Activated CD8-positive, alpha-beta memory T cell treated with anti-CD3 and anti-CD28 coated beads for 36 hours (primary cell): ENCODE data around the gene RABEPK. TPM values are rescaled to one million over a fixed set of nuclear protein-coding genes. Genes with fewer than 3 reads are reported as not detected.
"Not testable (repeated sequence)": the region's sequence is repeated elsewhere in the genome, so short reads cannot be mapped to it uniquely, and the experiment has no call there.

Experiments used
- CTCF ChIA-PET: fragments of 350-600 bp; sonication (Branson Sonifier 250); formaldehyde crosslinking; loops from one replicate; lab custom pipeline; 2021; ENCODE audit warnings: antibody characterized with exemption; lab: Charles Lee
- POLR2A ChIA-PET: fragments of 350-600 bp; sonication (Branson Sonifier 250); formaldehyde crosslinking; loops from one replicate; lab custom pipeline; 2021; ENCODE audit warnings: antibody characterized with exemption; lab: Charles Lee
- total RNA-seq, 2 experiments: library from RNA; stranded (reverse); gene quantifications; one replicate each; pipeline ENCODE4 v1.2.3, GENCODE V29; 2021

Gene RABEPK
- total RNA-seq, 2 experiments from 2014 or later: 40.0 to 41.6 TPM

DNA sequence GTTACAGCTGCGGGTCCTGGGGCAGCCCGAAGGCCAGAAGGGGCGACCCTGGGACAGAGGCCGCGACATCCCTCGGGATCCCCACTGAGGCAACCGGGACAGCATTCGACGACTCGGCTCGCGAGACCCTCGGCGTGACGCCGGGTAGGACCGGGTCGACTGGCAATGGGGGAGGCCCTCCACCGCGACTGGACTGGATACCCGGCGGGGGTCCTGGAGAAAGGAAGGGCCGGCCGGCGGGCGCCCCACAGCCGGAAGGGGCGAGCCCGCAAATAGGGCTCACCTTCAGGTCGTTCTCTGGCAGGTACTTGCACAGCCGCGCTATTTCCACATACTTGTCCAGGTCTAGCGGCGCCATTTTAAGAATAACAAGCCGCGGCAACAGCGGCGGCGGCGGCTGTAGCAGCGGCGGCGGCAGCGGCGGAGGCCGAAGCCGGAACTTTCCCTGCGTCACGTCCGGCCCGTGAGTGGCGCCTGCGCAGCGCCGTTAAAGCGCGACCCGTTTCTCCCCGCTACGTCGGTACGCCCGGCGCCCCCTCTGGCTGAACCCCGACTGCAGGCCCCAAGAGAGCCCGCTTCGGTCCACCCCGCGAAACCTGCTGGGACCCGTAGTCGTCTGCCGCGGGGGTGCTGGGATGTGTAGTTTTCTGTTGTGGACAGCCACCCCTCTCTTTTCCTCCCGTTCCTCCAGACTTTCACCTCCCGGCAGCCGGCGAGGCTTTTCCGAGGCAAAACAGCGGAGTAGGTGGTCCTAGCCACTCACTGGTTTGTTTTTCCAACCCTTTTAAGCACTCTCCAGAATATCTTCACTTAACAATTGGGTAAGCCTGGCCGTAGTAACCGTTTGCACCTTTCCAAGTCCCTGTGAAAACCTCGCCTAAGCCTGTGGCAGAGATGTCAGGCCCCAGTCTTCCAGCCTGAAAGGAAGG lies 10.7 kb upstream of the RABEPK start, which contains the start of gene PPP6C:
PPP6C (minus strand) TSS at position 443 of the 929 bp plus-strand sequence; CDS start at position 358, 85 bp downstream.
- ChIA-PET CTCF (interaction anchor here (1.7 kb wide), 1 partner anchor 10 kb away, joined by 10 read pairs; no protein-coding TSS in a partner anchor), POLR2A (interaction anchor here (0.5 to 1.2 kb wide), 5 partner anchors 10 to 319 kb away, joined by 3 to 7 read pairs (median 4); partner anchors contain the start of genes GAPVD1, HSPA5 and RABEPK)

DNA sequence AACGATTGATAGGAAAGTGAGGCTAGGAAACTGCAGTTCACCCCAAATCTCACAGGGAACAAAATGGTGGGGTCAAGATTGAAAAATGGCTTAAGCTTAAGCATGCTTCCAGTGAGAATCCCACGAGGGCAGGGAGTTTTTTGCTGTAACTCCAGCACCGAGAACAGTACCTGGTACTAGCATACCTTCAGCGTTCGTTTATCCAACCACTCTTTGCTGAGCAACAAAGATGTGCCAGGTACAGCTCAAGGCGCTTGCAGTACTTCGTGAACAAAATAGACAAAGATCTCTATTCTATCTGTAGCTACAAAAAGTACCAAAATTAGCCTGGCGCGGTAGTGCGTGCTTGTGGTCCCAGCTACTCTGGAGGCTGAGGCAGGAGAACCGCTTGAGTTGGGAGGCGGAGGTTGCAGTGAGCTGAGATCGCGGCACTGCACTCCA lies 10.0 kb upstream of the RABEPK start:
- CTCF ChIA-PET: interaction anchor here (1.7 kb wide), 1 partner anchor 9 kb away, joined by 10 read pairs; no protein-coding TSS in a partner anchor
- POLR2A ChIA-PET: interaction anchor here (0.5 to 1.2 kb wide), 5 partner anchors 9 to 320 kb away, joined by 3 to 8 read pairs (median 4); partner anchors contain the start of genes GAPVD1, HSPA5 and RABEPK

DNA sequence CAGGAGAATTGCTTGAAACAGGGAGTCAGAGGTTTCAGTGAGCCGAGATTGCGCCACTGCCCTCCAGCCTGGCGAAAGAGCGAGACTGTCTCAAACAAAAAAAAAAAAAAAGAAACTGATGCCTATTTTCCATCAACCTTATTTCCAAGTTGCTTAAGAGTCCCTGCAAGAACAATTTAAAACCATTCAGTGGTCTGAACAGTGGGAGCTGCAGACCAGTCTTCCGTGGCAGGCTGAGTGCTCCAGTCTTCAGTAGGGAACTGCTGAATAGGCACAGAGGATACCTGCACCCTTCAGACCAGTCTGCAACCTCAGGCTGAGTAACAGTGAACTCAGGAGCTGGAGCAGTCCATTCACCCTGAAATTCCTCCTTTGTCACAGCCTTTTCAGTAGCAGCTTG lies 5.9 kb upstream of the RABEPK start:
- CTCF ChIA-PET: interaction anchor here (0.6 kb wide), 1 partner anchor 403 kb away, joined by 4 read pairs; no protein-coding TSS in a partner anchor
- POLR2A ChIA-PET: not testable (repeated sequence)

DNA sequence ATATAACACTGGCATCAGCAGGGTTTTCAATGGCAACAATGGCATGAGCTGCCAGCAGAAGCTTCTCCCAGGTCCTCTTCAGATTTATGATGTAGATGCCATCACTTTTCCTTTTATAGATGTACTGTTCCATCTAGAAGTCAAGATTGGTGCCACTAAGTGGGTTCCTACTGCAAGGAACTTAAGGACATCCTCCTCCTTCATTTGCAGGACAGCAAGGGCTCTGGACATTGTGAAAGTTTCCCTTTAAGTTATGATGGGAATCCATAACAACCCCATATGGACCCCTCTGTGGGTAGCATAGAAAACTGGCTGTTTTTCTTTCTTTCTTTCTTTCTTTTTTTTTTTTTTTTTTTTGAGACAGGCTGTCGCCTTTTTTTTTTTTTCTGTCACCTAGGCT lies 4.8 kb upstream of the RABEPK start:
- POLR2A ChIA-PET: interaction anchor here (0.6 kb wide), 1 partner anchor 46 kb away, joined by 3 read pairs; no protein-coding TSS in a partner anchor
- CTCF ChIA-PET: interaction anchor here (0.7 kb wide), 1 partner anchor 142 kb away, joined by 7 read pairs; no protein-coding TSS in a partner anchor

DNA sequence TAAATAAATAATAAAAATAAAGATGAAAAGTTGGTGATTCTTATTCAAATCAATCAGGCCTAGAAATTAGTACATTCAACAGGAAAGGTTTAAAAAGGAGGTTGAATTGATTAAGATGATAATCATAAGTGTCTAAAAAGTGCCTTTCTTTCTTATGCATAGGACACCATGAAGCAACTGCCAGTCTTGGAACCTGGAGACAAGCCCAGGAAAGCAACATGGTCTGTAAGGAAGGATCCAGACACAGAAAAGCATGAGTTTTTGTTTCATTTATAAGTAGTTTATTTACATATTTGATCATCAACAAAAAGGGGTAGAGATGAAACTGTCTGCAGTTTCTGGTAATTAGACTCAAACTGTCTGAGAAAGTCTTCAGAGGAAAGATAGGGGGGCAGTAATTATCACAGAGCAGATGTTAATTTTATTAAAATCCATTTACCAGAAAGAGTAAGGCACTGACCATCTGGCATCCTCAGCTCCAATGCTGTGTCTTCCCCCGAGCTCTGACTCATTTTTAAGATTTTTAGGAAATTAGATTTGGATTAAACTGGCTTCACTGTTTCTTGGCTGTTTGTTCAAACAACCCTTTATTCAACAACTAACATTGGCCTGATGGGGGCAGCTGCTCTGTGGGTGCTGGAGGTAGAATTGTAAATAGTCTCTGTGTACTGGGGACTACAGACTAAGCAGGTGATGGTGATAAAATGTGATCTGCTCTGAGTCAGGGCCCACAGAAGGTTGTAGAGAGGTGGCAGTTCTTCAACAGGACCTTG lies 2.7 kb downstream of the RABEPK start:
- ChIA-PET POLR2A (interaction anchor here (0.7 kb wide), 1 partner anchor 46 kb away, joined by 6 read pairs; no protein-coding TSS in a partner anchor), CTCF (interaction anchor here (1.0 kb wide), 1 partner anchor 57 kb away, joined by 3 read pairs; no protein-coding TSS in a partner anchor)

DNA sequence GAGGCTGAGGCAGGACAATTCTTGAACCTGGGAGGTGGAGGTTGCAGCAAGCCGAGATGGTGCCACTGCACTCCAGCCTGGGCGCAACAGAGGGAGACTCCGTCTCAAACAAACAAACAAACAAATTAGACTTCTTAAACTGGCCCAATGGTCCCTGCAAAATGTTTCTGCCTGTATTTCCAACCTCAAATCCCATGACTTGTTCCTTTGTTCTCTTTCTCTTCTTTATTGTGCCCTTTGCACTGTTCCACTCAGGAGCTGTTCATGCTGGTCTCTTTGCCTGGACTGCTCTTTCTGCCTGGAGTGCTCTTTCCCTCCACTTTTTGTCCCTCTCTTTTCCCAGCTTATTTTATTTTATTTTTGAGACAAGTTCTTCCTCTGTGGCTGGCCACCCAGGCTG lies 4.1 kb downstream of the RABEPK start:
- POLR2A ChIA-PET: no interaction called here

DNA sequence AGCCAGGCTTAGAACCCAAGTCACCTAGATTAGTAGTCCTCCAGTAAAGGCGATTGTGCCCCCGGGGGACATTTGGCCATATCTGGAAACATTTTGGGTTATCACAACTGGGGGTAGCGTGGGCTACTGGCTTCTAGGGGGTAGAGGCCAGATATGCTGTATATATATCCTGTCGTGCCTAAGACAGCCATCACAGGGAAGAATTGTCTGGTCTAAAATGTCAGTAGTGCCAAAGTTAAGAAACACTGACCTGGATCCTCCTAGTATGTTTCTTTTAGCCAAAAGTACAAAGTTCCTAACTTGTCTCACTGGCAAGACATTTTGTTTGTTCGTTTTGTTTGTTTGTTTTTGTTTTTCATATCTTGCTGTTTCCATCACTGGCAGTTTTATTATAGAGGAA lies 13.8 kb downstream of the RABEPK start:
- POLR2A ChIA-PET: no interaction called here
- CTCF ChIA-PET: no interaction called here

More for the DNA sequence above, 4.1 kb downstream of the RABEPK start:
- CTCF ChIA-PET: interaction anchor here (0.7 kb wide), 1 partner anchor 91 kb away, joined by 5 read pairs; no protein-coding TSS in a partner anchor

DNA sequence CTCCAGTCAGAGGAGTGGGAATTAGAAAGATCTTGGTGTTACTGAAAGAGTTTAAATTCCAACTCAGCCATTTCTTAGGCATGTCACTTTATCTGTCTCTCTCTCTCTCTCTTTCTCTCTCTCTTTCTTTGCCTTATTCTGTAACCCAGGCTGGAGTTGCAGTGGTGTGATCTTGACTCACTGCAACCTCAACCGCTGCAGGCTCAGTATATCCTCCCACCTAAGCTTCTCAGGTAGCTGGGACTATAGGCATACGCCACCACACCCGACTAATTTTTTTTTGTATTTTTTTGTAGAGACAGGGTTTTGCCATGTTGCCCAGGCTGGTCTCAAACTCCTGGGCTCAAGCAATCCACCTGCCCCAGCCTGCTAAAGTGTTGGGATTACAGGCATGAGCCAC lies 18.3 kb downstream of the RABEPK start:
- ChIA-PET CTCF (interaction anchor here (0.6 to 1.4 kb wide), 2 partner anchors 143 to 832 kb away, joined by 3 to 4 read pairs; no protein-coding TSS in a partner anchor), POLR2A (no interaction called here)

DNA sequence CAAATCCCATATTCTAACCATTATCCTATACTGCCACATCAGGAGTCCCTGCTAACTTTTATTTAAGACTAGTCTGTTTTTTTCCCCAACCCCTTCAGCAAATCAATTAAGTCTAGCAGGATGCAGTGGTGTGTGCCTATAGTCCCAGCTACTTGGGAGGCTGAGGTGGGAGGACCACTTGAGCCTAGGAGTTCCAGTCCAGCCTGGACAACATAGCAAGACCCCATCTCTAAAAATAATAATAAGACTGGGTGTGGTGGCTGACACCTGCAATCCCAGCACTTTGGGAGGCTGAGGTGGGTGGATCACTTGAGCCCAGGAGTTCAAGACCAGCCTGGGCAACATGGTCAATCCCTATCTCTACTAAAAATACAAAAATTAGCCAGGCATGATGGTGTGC lies 24.5 kb downstream of the RABEPK start:
- POLR2A ChIA-PET, CTCF ChIA-PET: not testable (repeated sequence)

DNA sequence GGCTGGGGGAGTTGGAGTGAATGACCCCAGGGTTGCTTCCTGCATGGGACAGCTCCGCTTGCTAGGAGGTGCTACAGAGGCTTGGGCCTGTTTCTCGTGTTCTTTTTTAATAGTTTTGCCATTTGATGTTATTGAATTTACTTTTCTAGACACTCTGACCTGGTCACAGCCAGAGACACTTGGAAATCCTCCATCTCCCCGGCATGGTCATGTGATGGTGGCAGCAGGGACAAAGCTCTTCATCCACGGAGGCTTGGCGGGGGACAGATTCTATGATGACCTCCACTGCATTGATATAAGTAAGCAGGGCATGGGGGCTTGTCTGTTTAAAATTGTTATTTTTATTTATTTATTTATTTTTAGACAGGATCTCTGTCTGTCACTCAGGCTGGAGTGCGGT lies 27.4 kb downstream of the RABEPK start:
- ChIA-PET CTCF (no interaction called here), POLR2A (interaction anchor here (1.4 kb wide), 1 partner anchor 14 kb away, joined by 4 read pairs; no protein-coding TSS in a partner anchor)

DNA sequence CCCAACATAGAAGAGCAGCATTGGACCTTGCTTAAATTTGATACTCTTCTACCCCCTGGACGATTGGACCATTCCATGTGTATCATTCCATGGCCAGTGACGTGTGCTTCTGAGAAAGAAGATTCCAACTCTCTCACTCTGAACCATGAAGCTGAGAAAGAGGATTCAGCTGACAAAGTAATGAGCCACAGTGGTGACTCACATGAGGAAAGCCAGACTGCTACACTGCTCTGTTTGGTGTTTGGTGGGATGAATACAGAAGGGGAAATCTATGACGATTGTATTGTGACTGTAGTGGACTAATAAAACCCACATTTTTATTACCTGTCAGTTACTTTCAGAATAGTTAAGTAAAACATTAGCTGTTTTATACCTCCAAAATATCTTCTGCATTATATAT lies 33.3 kb downstream of the RABEPK start:
- POLR2A ChIA-PET: interaction anchor here (0.7 kb wide), 1 partner anchor 26 kb away, joined by 3 read pairs; no protein-coding TSS in a partner anchor

DNA sequence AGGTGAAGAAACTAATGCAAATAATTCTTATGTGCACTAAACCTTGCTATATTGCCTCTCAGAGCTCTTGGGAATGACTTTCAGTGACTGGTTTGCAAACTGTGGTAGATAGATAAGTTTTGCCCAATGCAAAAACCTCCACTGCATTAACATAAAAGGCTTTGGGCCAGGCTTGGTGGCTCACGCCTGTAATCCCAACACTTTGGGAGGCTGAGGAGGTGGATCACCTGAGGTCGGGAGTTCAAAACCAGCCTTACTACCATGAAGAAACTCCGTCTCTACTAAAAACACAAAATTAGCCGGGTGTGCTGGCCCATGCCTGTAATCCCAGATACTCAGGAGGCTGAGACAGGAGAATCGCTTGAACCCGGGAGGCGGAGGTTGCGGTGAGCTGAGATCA lies 33.8 kb downstream of the RABEPK start:
- ChIA-PET CTCF (interaction anchor here (0.6 kb wide), 1 partner anchor 487 kb away, joined by 4 read pairs; no protein-coding TSS in a partner anchor), POLR2A (interaction anchor here (0.7 kb wide), 1 partner anchor 26 kb away, joined by 3 read pairs; no protein-coding TSS in a partner anchor)

More for the DNA sequence above, 33.3 kb downstream of the RABEPK start:
- CTCF ChIA-PET: interaction anchor here (0.5 to 0.6 kb wide), 2 partner anchors 35 to 486 kb away, joined by 3 to 4 read pairs; no protein-coding TSS in a partner anchor

DNA sequence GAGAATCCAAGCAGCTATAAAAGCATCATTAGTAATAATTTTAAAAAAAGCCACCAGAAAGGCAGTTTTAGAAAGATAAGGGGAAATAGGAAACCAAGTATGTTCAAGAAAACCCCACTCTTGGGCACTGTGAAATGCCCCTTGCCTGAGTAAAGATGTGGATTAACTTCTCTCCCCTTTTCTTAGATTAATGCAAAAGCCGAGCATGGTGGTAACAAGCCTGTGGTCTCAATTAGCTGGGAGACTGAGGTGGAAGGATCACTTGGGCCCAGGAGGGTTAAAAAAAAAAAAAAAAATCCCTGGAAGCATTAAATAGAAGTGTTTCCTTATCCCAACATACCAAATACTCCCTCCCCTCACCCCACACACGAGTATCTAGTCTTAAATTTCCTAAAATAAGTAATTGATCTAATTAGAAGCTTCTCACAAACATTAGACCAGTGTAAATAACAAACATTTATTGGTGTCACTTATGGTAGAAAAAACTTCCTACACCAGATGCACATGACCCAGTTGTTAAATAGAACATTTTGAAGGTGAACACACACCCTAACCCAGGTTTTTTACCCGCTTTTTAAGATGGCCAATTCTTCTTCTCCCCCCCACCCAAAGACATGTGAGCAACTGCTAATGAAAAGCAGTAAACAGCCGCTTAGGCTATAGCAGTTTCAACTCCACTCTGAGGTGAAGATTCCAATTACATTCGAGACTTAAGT lies 35.6 kb downstream of the RABEPK start:
- CTCF ChIA-PET: no interaction called here
- POLR2A ChIA-PET: interaction anchor here (0.7 kb wide), 1 partner anchor 72 kb away, joined by 3 read pairs; no protein-coding TSS in a partner anchor

DNA sequence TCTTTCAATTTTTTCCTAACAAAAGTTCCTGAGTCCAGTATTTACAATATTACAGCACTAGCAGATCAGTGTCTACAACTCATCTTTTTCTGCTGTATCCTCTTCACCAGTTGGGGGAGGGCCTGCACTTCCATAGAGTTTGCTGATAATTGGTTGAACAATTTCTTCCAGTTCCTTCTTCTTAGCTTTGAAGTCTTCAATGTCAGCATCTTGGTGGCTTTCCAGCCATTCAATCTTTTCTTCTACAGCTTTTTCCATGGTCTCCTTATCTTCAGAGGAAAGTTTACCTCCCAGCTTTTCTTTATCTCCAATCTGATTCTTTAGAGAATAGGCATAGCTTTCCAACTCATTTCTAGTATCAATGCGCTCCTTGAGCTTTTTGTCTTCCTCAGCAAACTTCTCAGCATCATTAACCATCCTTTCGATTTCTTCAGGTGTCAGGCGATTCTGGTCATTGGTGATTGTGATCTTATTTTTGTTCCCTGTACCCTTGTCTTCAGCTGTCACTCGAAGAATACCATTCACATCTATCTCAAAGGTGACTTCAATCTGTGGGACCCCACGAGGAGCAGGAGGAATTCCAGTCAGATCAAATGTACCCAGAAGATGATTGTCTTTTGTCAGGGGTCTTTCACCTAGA lies 36.3 kb downstream of the RABEPK start:
- POLR2A ChIA-PET: interaction anchor here (0.7 kb wide), 2 partner anchors 71 to 97 kb away, joined by 3 to 6 read pairs; no protein-coding TSS in a partner anchor
- CTCF ChIA-PET: not testable (repeated sequence)

DNA sequence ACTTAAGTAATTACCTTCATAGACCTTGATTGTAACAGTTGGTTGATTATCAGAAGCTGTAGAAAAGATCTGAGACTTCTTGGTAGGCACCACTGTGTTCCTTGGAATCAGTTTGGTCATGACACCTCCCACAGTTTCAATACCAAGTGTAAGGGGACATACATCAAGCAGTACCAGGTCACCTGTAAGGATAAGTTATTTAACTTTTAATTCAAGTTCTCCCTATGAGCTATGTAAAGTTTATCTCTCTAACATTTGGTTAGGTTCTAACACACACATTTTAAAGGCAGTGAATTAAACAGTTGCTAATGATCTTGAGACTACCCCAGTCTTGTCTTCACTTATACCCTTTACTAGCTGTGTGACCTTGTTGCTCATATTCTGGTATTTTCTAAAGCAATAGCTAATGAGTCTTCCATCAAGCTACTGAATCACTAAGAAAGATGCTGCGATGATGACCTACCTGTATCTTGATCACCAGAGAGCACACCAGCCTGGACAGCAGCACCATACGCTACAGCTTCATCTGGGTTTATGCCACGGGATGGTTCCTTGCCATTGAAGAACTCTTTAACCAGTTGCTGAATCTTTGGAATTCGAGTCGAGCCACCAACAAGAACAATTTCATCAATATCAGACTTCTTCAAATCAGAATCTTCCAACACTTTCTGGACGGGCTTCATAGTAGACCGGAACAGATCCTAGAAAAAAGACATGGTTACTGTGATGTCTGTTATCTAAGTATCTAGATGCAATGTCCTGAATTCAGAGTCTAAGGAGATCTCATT lies 38.0 kb downstream of the RABEPK start:
- CTCF ChIA-PET: interaction anchor here (0.7 kb wide), 1 partner anchor 385 kb away, joined by 4 read pairs; the partner anchor contains the start of gene WDR38
- POLR2A ChIA-PET: interaction anchor here (0.5 to 1.4 kb wide), 7 partner anchors 32 to 394 kb away, joined by 3 to 5 read pairs (median 3); partner anchors contain the start of gene RABEPK

DNA sequence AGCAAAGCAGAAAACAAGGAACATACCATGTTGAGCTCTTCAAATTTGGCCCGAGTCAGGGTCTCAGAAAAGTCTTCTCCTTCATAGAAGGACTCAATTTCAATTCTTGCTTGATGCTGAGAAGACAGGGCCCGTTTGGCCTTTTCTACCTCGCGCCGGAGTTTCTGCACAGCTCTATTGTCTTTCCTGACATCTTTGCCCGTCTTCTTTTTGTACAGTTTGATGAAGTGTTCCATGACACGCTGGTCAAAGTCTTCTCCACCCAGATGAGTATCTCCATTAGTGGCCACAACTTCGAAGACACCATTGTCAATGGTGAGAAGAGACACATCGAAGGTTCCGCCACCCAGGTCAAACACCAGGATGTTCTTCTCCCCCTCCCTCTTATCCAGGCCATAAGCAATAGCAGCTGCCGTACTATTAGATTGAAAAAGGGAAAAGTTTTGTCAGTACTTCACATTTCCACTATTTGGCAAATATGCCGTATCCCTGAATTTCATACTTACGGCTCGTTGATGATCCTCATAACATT lies 38.6 kb downstream of the RABEPK start:
- POLR2A ChIA-PET: interaction anchor here (0.5 to 1.4 kb wide), 4 partner anchors 31 to 274 kb away, joined by 3 to 5 read pairs (median 4); partner anchors contain the start of gene RABEPK
- CTCF ChIA-PET: no interaction called here
